Fibroblast of mammary gland (primary cell): ENCODE data around the gene VASH2.

Experiments used
- DNase-seq: peaks from one replicate; pipeline ENCODE4 v3.0.0-alpha.2; 2010; ENCODE audit warnings: low read depth
- H3K4me3 ChIP-seq: 2 replicates; pipeline ENCODE4 v1.5.1; 2011; ENCODE audit warnings: low read depth, mild to moderate bottlenecking, low read length, moderate library complexity; ENCODE audit not compliant: control insufficient read depth
- CTCF ChIP-seq: conservative IDR thresholded peaks from 2 replicates; pipeline ENCODE4 v1.5.1; 2011; ENCODE audit warnings: low read depth, low read length, inconsistent platforms; ENCODE audit not compliant: control insufficient read depth, insufficient read depth

VASH2 gene

GRCh38 chr1:212979340-212980122, 29.2 kb downstream of the VASH2 start:
- no peak for DNase-seq
- no peak overlapping the region for H3K4me3 ChIP-seq
- TF ChIP-seq CTCF, result no peak

- peak; percentile 48 for DNase-seq
- no peak for TF ChIP-seq CTCF
- H3K4me3 ChIP-seq, result no peak overlapping the region
Measured at GRCh38 chr1:212980123-212980785, 29.9 kb downstream of the VASH2 start.

- H3K4me3 ChIP-seq, result no peak overlapping the region
- no peak for DNase-seq
- no peak for TF ChIP-seq CTCF
Measured at GRCh38 chr1:212981025-212981495, 30.7 kb downstream of the VASH2 start.

GRCh38 chr1:212981571-212982328, 31.4 kb downstream of the VASH2 start:
- no peak for TF ChIP-seq CTCF
- H3K4me3 ChIP-seq, result no peak overlapping the region
- no peak for DNase-seq

- no peak for TF ChIP-seq CTCF
- H3K4me3 ChIP-seq, result no peak overlapping the region
- DNase-seq, result no peak
Measured at GRCh38 chr1:212982430-212983152, 32.2 kb downstream of the VASH2 start.

- no peak for DNase-seq
- TF ChIP-seq CTCF, result no peak
- no peak overlapping the region for H3K4me3 ChIP-seq
Measured at GRCh38 chr1:212983482-212983881, 33.1 kb downstream of the VASH2 start.
